Left colon (tissue), 2 donors: ENCODE measurements around the gene RFX1. TPM values are rescaled to one million over a fixed set of nuclear protein-coding genes. Genes with fewer than 3 reads are reported as not detected.
"Not testable (repeated sequence)": the region's sequence is repeated elsewhere in the genome, so short reads cannot be mapped to it uniquely, and the experiment has no call there.

ENCODE experiments used
- ATAC-seq: fragments of 200-7000 bp; cut with Tn5 transposase; one replicate; pipeline ENCODE4 v1.9.1; 2020; ENCODE audit warnings: mild to moderate bottlenecking, moderate library complexity
- DNase-seq, 2 donors: peaks; one replicate each; pipeline ENCODE4 v3.0.0-alpha.2; 2020
- intact Hi-C, 2 donors: fragments of 100-400 bp; cut with DNase I in 1 of 2; cut with micrococcal nuclease in 1 of 2; formaldehyde crosslinking; loops; one replicate each; pipeline versions ENCODE4 v1.11.2 to v1.14.0; 2022; cut with DNase I, micrococcal nuclease
- long read RNA-seq: library from polyadenylated mRNA; unstranded; transcript quantifications from one replicate; pipeline ENCODE4 v2.0.0, GENCODE V29; 2021
- total RNA-seq, 2 donors: library from RNA; stranded (reverse); fragmentation: NEBNext Ultra II Directional; extraction: Animal tissue kit (Norgen Biotek cat#: 25700); gene quantifications; one replicate each; pipeline ENCODE4 v1.2.1, GENCODE V29; 2021
- donor health status: DM: no; HTN: no; CAD: no.
- donor health status: DM: yes; HTN: yes; CAD: no.

RFX1 gene
- total RNA-seq = 10 to 100 TPM; 11.6 to 12.0 TPM
- long read RNA-seq, partial matches to known transcripts = 3 of 3 reads
- long read RNA-seq, other reads (novel, unspliced or antisense) = 0 of 3 reads

GRCh38 chr19:14006085-14006765 lies at the start of gene RFX1:
Gene RFX1, minus strand, starts transcription at chr19:14006320. Its CDS starts 12,477 bp downstream, at chr19:13993843.
- intact Hi-C loops = no loop called here
- ATAC-seq = peak; percentile 77
- peak; percentile 99 to 100 for DNase-seq

GRCh38 chr19:14055396-14055795 lies 49.3 kb upstream of the RFX1 start:
- intact Hi-C loops = loop anchor here in 1 of 2 donors (5.0 kb wide), 1 partner anchor 178 kb away; the partner anchor contains the start of gene NANOS3
- DNase-seq (no peak), ATAC-seq (no peak)

GRCh38 chr19:14054721-14055120 lies 48.6 kb upstream of the RFX1 start:
- intact Hi-C loops = loop anchor here in 1 of 2 donors (5.0 kb wide), 1 partner anchor 177 kb away; the partner anchor contains the start of gene NANOS3
- no peak for ATAC-seq

GRCh38 chr19:14054099-14054498 lies 48.0 kb upstream of the RFX1 start:
- intact Hi-C loops = no loop called here
- ATAC-seq = no peak
- no peak for DNase-seq

More at GRCh38 chr19:14054721-14055120, 48.6 kb upstream of the RFX1 start:
- no peak for DNase-seq

GRCh38 chr19:14053500-14053899 lies 47.4 kb upstream of the RFX1 start:
- DNase-seq = no peak
- no peak for ATAC-seq
- intact Hi-C loops = no loop called here

GRCh38 chr19:14053032-14053431 lies 46.9 kb upstream of the RFX1 start:
- ATAC-seq = no peak
- DNase-seq = no peak
- intact Hi-C loops = no loop called here

- ATAC-seq = no peak
- intact Hi-C loops = no loop called here
- DNase-seq = no peak
Measured at GRCh38 chr19:14052470-14052869, 46.4 kb upstream of the RFX1 start.

- no peak for ATAC-seq
- DNase-seq = no peak
- intact Hi-C loops = no loop called here
Measured at GRCh38 chr19:14051980-14052379, 45.9 kb upstream of the RFX1 start.

- ATAC-seq, intact Hi-C loops, DNase-seq: not testable (repeated sequence)
Measured at GRCh38 chr19:14050961-14051360, 44.8 kb upstream of the RFX1 start.

- ATAC-seq = no peak
- DNase-seq = no peak
- intact Hi-C loops = no loop called here
Measured at GRCh38 chr19:14050512-14050911, 44.4 kb upstream of the RFX1 start.

GRCh38 chr19:14048443-14049153 lies 42.5 kb upstream of the RFX1 start:
- DNase-seq (peak in 1 of 2 donors; percentile 70), ATAC-seq (peak; percentile 60)
- intact Hi-C loops = no loop called here

GRCh38 chr19:14047866-14048265 lies 41.7 kb upstream of the RFX1 start:
- ATAC-seq, intact Hi-C loops, DNase-seq: not testable (repeated sequence)

GRCh38 chr19:14042659-14043608 lies 36.8 kb upstream of the RFX1 start:
- DNase-seq (peak in 1 of 2 donors; percentile 37), ATAC-seq (peak; percentile 54)
- intact Hi-C loops = not testable (repeated sequence)

- DNase-seq (no peak), ATAC-seq (no peak)
- intact Hi-C loops = no loop called here
Measured at GRCh38 chr19:14039181-14039580, 33.1 kb upstream of the RFX1 start.

- DNase-seq = no peak
- intact Hi-C loops = no loop called here
- no peak for ATAC-seq
Measured at GRCh38 chr19:14035706-14036105, 29.6 kb upstream of the RFX1 start.

GRCh38 chr19:14035159-14035558 lies 29.0 kb upstream of the RFX1 start:
- DNase-seq, intact Hi-C loops, ATAC-seq: not testable (repeated sequence)

GRCh38 chr19:14033946-14034345 lies 27.8 kb upstream of the RFX1 start:
- DNase-seq (no peak), ATAC-seq (no peak)
- intact Hi-C loops = no loop called here

GRCh38 chr19:14031719-14032480 lies 25.8 kb upstream of the RFX1 start, which contains the start of gene IL27RA:
Gene IL27RA, plus strand, starts transcription at chr19:14031762. Its CDS starts 111 bp downstream, at chr19:14031873.
- intact Hi-C loops = no loop called here
- ATAC-seq = peak; percentile 86
- peak; percentile 44 to 76 for DNase-seq
